GM18520 (cell line): ENCODE data around the gene PAK4.
"Not testable (repeated sequence)": the region's sequence is repeated elsewhere in the genome, so short reads cannot be mapped to it uniquely, and the experiment has no call there.

Experiments used
- ATAC-seq: cut with Tn5 transposase; IDR thresholded peaks from one replicate; pipeline ENCODE4 v1.9.1; 2021; ENCODE audit not compliant: unreplicated experiment

The PAK4 gene

DNA sequence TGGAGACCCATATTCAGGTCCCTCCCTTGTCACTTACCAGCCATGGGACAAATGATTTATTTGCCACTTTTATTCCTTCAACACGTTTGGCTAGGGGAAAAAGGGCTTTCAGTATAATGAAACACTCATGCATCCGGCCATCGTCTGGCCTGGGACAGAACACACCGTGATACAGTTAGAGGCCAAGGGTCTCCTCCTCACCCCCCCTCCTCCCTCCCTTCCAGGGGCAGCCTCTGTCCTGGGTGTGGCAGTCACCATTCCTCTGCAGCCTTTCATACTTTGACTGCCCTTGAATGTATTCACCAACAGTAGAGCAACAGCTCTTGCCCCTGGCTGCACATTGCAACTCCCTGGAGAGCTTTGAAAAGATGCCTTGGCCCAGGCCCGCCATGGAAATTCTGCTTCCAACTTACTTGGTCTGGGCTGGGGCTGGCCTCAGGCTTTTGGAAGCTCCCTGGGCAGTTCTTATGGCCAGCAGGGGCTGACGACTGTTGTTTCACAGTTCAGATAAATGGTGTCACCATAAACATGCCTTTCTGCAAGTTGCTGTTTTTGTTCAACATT, 3.0 kb downstream of the PAK4 start:
- ATAC-seq: no peak

DNA sequence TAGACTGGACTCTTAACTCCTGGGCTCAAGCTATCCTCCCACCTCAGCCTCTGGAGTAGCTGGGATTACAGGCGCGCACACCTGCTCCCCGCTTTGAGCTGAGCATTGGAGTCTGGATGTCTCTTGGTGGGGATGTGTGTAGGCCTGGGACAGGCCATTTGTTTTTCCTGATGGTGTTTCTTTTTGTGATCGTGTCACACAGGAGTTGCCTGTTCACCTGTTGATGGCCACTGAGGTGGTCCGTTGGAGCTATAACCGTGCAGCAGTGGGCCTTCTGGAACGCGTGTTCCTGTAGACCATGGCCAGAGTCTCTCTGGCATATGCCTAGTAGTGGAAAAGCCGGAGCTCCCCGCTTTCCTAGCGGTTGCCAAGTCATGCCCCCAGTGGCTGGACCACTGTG, 3.5 kb downstream of the PAK4 start:
- no peak for ATAC-seq

DNA sequence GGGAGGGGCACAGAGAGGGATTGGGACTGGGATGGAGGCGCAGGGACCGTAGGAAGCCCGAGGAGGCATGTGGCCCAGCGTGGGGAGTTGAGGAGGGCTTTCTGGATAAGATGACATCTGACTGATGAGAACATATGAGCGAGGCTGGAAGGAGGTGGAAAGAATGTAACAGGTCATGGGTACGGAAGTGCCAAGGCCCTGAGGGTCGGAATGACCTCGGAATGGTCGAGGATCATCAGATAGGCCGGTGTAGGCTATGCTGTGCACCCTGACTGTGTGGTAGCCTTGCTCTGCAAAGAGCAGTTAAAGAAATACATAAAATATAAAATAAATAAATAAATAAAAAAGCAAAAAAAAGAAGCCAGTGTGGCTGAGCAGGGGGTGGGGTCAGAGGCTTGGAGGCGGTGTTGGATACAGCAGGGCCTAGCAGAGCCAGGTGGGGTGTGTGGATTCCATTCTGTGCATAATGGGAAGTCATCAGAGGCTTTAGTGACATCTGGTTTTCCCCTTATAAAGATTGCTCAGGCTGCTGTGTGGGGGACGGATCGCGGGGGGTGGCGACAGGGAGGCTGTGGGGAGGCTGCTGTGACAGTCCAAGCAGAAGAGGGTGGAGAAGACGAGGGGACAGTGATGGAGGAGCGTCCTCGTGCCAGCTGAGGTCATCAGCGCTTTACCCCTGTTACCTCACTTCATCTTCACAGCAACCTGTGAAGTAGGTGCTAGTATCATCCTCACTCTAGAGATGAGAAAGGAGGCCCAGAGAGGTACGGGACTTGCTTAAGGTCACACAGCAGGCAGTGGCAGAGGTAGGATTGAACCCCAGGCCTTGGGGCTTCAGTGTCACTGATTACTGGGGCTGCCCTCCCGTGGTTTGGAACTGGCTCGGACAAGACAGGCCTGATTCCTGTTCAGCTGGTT, 5.0 kb downstream of the PAK4 start:
- ATAC-seq: no peak

- no peak for ATAC-seq
Observed at GRCh38 chr19:39131255-39131755, 5.7 kb downstream of the PAK4 start.

DNA sequence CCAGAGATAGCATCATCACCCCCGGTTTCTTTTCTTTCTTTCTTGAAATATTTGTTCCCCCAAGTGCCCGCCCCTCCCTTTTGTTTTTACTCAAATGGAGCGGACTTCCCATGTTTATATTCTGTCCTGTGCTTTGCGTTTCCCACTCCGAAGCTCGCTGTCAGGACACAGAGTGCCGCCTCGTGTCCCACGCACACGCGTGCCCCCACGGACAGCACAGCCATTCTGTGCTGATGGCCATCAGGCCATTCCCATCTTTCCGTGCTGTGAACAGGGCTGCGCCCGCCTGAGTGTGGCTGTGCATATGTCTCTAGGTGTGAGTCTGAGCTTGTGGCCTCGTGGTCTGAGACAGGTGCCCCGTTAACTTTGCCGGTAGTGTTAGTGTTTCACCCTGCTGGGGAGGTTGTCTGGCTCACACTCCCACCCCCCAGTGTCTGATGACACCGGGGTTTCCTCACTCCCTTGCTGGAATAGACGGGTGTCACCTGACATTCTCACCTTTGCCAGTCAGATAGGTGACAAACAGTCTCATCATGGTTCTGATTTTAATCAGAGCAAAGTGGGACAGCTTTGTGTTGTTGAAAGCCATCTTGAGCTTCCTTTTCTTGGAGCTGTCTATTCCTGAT, 6.9 kb downstream of the PAK4 start:
- ATAC-seq: no peak

GRCh38 chr19:39133431-39134270, 8.1 kb downstream of the PAK4 start:
- no peak for ATAC-seq

DNA sequence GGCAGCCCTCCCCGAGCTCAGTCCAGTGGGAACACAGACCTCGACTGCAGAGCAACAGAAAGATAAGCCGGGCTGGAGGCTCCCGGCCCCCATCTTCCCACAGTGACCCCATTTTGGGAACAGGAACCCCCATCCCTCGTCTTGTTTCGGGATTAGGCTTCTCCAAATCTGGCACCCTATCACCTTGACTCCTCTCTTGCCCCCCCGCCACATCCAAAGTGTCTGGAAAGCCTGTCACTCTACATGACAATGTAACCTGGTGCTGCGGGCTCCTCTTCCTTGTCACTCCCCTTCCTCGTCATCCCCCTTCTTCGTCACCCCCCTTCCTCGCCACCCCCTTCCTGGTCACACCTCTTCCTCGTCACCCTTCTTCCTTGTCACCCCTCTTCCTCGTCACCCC, 10.1 kb downstream of the PAK4 start:
- ATAC-seq: no peak

DNA sequence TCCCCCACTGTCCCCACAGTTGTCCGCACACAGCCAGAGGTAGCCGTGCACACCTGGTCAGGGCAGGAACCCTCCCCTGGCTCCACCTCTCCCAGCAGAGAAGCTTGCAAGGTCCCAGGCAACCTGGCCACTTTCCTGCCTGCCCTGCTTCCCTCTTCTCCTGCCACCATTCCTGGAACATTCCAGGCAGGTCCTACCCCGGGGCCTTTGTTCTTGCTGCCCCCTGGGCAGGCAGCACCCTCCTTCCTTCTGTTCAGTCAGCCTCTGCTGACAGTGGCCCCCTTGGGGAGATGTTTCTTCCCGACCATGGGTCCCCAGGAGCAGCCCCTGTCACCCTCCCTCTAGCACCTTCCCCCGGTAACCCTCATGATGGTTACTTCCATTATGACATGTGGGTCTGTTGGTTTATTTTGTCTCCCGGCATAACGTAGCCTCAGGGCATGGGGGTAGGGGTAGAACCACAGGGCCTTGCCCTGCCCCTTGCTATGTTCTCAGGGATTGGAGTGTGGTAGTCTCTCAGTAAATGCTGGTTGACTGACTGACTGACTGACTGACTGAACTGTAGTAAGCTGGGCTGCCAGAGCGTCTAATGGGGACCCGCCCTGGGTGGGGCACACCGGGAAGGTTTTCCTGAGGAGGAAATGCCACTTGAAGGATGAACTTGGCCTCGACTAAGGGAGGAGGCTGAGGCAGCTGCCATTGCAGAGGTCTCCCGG, 10.8 kb downstream of the PAK4 start:
- no peak for ATAC-seq

DNA sequence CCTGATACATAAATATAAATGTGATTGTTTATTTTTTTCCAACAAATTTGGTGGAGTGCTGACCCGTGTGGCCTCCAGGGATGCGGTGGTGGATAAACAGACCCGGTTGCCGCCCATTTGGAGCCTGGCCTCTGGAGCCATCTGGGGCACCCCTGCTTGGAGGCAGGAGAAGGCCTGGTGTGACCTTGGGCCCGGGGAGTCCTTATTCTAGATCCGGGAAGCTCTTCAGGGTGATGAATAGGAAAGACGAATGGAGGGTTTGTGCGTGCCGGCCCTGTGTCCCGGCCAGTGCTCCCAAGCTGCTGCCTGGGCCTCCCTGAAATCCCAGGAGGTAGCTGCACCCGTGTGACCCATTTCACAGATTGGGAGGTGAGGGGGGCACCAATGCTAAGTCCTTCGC, 11.5 kb downstream of the PAK4 start:
- no peak for ATAC-seq

GRCh38 chr19:39138221-39139211, 12.9 kb downstream of the PAK4 start:
- no peak for ATAC-seq

DNA sequence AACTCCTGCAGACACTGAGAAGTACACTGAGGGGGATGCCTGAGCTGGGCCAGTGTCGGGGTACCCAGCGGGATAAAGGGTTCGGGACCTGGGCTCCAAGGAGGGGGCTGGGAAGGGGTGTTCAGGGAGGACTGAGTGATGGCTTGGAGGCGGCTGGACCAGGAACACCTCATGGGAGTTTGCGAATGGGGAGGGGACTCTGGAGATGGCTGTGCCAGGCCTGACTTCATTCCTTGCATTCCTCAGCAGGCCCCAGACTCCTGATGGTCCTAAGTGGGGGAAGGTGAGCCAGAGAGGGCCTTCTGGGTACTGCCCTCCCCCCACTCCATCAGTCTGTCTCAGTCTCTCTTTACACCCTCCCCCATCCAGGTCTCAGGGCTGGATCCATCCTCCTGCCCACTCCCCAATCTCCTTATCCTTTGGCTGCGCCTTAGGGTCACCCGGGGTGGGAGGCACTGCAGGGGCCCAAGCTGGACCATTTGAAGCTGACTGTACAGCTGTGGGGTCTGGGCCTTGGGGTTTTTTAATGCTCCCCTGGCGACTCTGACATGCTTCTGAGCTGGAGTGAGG, 13.8 kb downstream of the PAK4 start:
- no peak for ATAC-seq

- ATAC-seq: no peak
Observed at GRCh38 chr19:39139971-39140453, 14.4 kb downstream of the PAK4 start.

DNA sequence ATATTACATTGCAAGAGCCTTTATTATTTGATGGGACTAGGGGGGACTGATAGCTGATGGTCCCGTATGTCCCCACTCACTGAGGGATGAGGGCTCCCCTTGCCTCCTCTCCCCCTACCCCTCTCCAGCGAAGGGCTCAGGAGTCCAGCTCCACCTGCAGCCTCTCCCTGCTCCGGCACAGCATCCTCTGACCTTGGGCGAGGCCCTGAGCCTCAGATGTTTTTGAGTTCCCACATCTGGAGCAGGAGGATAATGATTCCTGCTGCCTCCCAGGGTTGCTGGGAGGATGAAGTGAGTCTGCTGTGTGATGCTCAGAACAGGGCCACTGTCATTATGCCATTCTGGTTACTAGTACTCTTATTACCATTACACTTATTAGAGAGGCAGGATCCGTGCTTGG, 15.0 kb downstream of the PAK4 start:
- ATAC-seq: no peak

DNA sequence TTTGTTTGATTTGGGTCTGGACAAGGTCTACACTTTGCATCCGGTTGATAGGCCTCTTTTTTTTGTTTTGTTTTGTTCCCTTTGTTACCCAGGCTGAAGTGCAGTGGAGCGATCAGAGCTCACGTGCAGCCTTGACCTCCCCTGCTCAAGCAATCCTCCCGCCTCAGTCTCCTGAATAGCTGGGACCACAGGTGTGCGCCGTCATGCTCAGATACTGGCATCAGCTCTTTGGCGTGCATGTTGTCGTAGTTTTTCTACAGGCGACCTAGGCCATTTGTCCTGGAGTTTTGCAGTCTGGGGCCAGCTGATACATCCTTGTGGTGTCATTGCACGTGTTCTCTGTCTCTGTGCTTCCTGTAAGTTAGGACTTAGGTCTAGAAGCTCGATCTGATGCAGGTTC, 16.3 kb downstream of the PAK4 start:
- ATAC-seq: no peak

DNA sequence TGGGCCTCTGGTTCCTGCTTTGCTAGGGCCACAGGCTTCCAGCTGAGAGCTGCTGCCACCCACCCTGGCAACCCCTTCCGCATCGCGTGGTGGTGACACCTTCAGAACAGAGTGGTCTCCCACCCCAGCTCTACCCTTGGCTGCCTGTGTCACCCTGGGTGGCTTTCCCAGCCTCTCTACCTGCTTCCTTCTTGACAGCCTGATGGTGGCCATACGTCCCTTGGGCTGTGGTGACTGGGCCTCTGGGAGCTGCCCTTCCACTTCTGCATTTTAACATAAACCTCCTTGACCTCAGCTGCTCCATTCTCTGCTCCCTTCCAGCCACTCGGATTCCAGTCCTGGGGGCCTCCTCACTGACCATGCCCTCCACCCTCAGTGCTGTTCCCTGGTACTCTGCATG, 17.0 kb downstream of the PAK4 start:
- no peak for ATAC-seq

GRCh38 chr19:39143757-39144289, 18.2 kb downstream of the PAK4 start:
- ATAC-seq: not testable (repeated sequence)

DNA sequence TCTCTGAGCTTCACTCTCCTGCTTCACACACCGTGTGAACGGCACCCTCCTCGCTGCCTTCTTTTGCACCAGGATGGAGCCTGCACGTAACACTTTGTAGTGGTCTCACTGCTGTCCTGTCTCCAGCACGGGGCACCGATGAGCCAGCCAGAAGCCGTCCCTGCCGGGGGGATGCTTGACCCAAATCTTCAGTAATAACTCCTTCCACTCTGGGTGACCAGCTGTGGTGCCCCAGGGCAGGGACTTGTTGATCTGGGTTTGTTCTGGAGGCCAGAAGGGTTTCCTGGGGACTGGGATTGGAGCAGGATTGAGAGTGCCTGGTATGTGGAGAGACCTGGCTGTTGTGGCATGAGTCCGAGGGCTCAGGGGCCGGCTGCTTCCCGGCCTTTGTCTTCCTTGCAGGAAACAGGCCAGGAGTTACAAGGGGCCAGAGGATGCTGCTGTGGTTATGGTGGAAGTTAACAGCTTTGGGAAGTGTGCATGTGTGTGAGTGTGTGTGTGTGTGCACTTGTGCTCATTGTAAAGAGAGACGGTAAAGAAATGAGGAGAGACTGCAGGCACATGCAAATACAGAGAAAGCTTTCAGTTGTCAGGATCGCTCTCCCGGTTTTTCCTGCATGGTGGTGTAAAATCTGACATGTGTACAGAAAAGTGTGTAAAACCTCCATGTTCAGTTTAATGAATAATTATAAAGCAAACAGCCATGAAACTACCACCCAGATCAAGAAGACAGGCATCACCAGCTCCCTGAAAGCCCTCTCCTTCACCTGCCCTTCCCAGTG, 18.9 kb downstream of the PAK4 start:
- ATAC-seq: no peak
